ENCODE data around the gene PRKACA. TPM values are rescaled to one million over a fixed set of nuclear protein-coding genes. Genes with fewer than 3 reads are reported as not detected.

Gene PRKACA
- total RNA-seq, 2 experiments from 2014 or later = 64.1 to 66.9 TPM

DNA sequence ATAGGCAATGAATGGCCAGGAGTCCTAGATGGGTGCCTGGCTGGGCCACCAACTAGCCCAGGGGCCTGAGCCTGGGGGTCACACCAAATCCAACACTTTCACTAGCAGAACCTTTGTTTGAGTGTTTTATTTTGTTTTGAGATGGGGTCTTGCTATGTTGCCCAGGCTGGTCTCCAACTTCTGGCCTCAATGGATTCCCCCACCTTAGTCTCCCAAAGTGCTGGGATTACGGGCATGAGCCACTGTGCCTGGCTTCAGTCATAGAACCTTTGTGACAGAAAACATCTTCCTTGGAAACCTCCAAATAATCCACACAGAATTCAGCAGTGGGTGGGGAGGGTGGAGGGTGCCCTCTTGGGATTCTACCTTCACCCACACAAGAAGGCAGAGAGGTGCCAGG, 6.1 kb downstream of the PRKACA start:
- POLR2A ChIA-PET = interaction anchor here (1.4 to 1.9 kb wide), 3 partner anchors 7 to 25 kb away, joined by 3 to 7 read pairs (median 4); partner anchors contain the start of gene ASF1B
- Mint-ChIP-seq H3K4me1 (peaks cover 34% of the 10 kb centered on the region), H3K36me3 (no peaks in the 10 kb centered on the region), H3K27me3 (no peaks in the 10 kb centered on the region), H3K9me3 (no peaks in the 10 kb centered on the region), H3K27ac (peak overlapping the region; percentile 25), H3K4me3 (peak overlapping the region; percentile 25)
- ATAC-seq (ENCODE audit: low read depth) (no peak), DNase-seq (no peak)

DNA sequence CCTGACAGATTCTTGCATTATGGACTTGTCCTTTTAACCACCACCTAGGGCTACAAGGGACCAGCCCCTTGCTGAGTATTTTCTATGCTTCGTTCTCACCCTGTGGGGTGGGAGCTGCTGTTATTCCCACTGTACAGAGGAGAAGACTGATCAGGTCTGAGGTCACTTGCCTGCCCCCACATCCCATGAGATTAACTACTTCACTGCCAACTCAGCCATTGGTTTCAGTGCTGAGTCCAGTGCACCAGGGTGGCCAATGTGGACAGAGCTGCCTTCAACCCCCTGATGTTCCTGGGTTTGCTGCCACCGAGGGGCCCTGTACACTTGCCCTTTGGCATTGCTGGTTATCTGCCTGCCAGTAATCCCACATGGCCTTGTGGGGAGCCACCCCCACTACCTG, 6.9 kb downstream of the PRKACA start:
- no peaks in the 10 kb centered on the region for H3K9me3 Mint-ChIP-seq
- H3K4me1 Mint-ChIP-seq = peaks cover 26% of the 10 kb centered on the region
- H3K36me3 Mint-ChIP-seq = no peaks in the 10 kb centered on the region
- ATAC-seq (ENCODE audit: low read depth) = no peak
- no peak for DNase-seq
- POLR2A ChIA-PET = interaction anchor here (1.6 to 1.9 kb wide), 2 partner anchors 19 to 26 kb away, joined by 4 to 7 read pairs; partner anchors contain the start of gene ASF1B
- no peak overlapping the region for H3K4me3 Mint-ChIP-seq
- no peaks in the 10 kb centered on the region for H3K27me3 Mint-ChIP-seq
- H3K27ac Mint-ChIP-seq = no peak overlapping the region

DNA sequence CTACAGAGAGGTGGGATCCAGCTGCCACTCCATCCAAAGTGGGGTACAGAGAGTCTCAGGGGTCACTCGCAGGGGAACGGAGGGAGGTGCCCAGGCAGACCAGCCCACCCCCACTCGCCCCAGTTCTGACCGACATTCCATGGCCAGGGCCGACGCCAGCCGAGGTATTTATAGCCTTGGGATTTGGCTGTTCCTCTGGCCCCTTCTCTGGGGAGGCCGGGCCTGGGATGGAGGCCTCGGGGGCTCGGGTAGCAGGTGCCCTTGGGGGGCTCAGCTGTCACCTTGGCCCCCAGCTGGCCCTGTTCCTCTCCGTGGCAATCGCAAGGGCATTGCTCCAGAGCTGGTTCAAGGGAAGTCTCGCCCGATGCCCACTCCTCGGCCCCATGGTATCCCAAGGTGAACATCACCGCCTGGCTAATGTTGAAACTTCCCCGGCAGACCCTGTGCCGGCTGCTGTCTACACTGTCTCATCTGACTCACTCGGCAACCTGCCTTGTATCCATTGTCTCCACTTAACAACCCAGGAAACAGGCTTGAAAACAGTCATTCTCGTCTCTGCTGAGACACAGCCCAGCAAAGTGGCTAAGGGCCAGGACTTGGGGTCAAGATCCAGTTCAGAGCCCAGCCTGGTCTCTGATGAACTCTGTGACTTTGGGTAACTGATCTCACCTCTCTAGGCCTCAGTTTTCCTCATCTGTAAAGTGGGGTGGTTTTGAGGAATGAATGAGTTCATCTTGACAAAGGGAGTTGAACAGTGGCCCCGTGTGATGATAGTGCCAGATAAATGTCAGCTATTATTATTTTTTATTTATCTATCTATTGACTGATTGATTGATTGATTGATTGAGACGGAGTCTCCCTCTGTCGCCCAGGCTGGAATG, 9.7 kb downstream of the PRKACA start:
- Mint-ChIP-seq H3K9me3 (no peaks in the 10 kb centered on the region), H3K4me1 (peaks cover 10% of the 10 kb centered on the region), H3K27ac (no peak overlapping the region), H3K27me3 (no peaks in the 10 kb centered on the region), H3K4me3 (no peak overlapping the region), H3K36me3 (no peaks in the 10 kb centered on the region)
- no peak for ATAC-seq (ENCODE audit: low read depth)
- no peak for DNase-seq
- POLR2A ChIA-PET = interaction anchor here (1.0 kb wide), 1 partner anchor 10 kb away, joined by 3 read pairs; the partner anchor contains the start of gene PRKACA

DNA sequence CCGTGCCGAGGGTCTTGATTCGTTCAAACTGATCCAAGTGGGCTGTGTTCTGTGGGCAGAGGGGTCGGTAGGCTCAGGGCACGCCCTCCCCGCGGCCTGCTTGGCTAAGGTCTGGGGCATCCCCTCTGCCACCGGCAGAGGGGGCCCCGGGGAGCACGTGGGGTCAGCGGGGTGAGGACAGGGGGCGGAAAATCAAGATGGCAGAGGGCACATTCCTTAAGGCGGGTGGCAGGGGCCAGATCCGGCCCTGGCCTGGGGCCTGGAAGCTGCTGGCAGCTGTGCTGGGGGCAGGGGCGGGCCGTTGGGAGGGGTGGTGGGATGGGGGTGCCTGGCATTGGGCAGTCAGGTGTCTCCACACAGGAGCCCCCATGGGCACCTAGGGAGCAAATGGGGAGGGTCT, 10.7 kb downstream of the PRKACA start:
- H3K9me3 Mint-ChIP-seq = no peaks in the 10 kb centered on the region
- H3K4me3 Mint-ChIP-seq = no peak overlapping the region
- ATAC-seq (ENCODE audit: low read depth) (no peak), DNase-seq (no peak)
- H3K36me3 Mint-ChIP-seq = no peaks in the 10 kb centered on the region
- peaks cover 4% of the 10 kb centered on the region for H3K4me1 Mint-ChIP-seq
- no peaks in the 10 kb centered on the region for H3K27me3 Mint-ChIP-seq
- POLR2A ChIA-PET = no interaction called here
- H3K27ac Mint-ChIP-seq = no peak overlapping the region

DNA sequence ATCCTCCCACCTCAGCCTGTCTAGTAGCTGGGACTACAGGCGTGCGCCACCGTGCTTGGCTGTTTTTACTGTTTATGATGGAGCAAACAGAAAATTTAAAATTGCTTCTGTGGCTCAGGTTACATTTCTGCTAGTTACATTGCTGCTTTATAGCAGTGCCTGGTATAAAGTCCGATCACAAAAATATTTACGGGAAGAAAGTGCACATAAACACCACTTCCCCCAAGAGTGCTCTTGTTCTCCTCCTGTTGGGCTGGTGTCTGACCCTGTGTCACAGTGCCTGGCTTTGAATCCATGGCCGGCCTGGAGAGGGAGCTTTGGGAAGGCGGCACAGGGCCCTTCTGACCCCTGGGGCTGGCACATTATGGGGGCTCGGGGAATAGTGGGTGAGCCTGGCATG, 11.9 kb downstream of the PRKACA start:
- no peak for DNase-seq
- Mint-ChIP-seq H3K4me3 (no peak overlapping the region), H3K4me1 (no peaks in the 10 kb centered on the region), H3K36me3 (peaks cover 3% of the 10 kb centered on the region), H3K27me3 (no peaks in the 10 kb centered on the region), H3K9me3 (no peaks in the 10 kb centered on the region), H3K27ac (no peak overlapping the region)
- POLR2A ChIA-PET = interaction anchor here (0.9 kb wide), 1 partner anchor 30 kb away, joined by 4 read pairs; no protein-coding TSS in a partner anchor
- no peak for ATAC-seq (ENCODE audit: low read depth)

DNA sequence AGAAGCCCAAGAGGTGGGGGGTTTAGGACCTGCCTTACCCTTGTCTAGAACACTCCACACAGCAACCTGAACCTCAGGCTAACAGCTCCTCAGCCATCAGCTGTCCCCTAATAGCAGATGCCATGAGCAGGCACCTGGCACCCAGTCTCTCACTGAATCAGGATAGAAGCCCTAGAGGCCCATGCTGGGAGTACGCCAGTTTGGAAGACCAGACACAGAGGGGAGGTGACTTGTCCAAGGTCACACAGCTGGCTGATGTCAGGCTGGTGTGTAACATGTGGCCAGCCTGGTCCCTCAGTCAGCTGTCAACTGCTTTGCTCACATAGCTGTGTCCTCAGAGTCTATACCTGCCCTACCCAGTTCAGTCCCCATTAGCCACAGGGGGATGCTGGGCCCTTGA, 14.3 kb downstream of the PRKACA start:
- H3K9me3 Mint-ChIP-seq = no peaks in the 10 kb centered on the region
- H3K27me3 Mint-ChIP-seq = no peaks in the 10 kb centered on the region
- H3K4me1 Mint-ChIP-seq = no peaks in the 10 kb centered on the region
- POLR2A ChIA-PET = interaction anchor here (1.0 kb wide), 1 partner anchor 224 kb away, joined by 3 read pairs; no protein-coding TSS in a partner anchor
- ATAC-seq (ENCODE audit: low read depth) = no peak
- no peak for DNase-seq
- H3K4me3 Mint-ChIP-seq = no peak overlapping the region
- H3K27ac Mint-ChIP-seq = no peak overlapping the region
- H3K36me3 Mint-ChIP-seq = peaks cover 3% of the 10 kb centered on the region

DNA sequence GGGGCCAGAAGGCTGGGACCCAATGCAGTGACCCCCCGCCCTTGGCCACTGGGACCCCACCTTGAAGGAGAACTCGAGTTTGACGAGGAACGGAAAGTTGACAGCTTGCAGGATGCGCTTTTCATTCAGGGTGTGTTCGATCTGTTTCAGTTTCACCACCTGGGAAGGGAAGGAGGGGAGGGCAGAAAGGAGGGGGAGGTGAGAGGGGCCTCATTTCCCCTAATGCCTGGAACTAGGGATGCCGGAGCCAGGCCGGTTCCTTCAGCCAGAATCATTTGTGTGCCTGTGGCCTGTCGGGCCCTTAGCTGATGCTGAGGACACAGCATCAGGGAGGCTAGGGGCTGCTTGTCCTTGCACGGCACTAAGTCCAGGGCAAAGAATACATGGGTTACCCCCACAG, 14.8 kb downstream of the PRKACA start:
- Mint-ChIP-seq H3K9me3 (no peaks in the 10 kb centered on the region), H3K36me3 (peaks cover 3% of the 10 kb centered on the region), H3K27ac (no peak overlapping the region), H3K4me1 (no peaks in the 10 kb centered on the region), H3K27me3 (no peaks in the 10 kb centered on the region), H3K4me3 (no peak overlapping the region)
- ATAC-seq (ENCODE audit: low read depth) (no peak), DNase-seq (no peak)
- POLR2A ChIA-PET = interaction anchor here (1.0 kb wide), 1 partner anchor 223 kb away, joined by 3 read pairs; no protein-coding TSS in a partner anchor

DNA sequence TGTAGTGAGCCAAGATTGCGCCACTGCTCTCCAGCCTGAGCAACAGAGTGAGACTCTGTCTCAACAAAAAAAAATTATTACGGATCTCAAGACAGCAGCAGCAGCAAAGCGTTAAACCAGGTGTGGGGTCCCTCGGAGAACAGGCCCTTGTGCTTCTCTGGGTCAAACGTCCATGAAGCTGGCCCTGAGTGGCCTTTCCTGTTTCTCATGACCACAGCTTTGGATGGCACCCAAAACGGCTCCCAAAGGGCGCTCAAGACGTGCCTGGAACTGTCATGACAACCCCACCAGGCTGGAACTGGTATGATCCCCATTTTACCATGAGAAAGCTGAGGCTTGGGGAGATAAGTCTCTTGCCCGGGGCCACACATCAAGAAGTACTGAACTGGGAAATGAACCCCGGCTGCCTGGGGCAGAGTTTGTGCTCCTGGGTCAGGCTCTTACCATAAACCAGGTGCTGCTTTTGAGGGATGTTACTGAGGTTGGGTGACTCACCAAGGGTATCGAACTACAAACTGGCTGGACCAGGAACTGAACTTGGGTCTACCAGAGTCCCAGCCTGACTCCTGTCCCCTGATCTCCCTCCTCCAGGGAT, 15.4 kb downstream of the PRKACA start:
- Mint-ChIP-seq H3K36me3 (peaks cover 3% of the 10 kb centered on the region), H3K27me3 (no peaks in the 10 kb centered on the region), H3K27ac (no peak overlapping the region), H3K4me3 (no peak overlapping the region), H3K9me3 (no peaks in the 10 kb centered on the region), H3K4me1 (no peaks in the 10 kb centered on the region)
- no peak for ATAC-seq (ENCODE audit: low read depth)
- POLR2A ChIA-PET = no interaction called here
- no peak for DNase-seq

DNA sequence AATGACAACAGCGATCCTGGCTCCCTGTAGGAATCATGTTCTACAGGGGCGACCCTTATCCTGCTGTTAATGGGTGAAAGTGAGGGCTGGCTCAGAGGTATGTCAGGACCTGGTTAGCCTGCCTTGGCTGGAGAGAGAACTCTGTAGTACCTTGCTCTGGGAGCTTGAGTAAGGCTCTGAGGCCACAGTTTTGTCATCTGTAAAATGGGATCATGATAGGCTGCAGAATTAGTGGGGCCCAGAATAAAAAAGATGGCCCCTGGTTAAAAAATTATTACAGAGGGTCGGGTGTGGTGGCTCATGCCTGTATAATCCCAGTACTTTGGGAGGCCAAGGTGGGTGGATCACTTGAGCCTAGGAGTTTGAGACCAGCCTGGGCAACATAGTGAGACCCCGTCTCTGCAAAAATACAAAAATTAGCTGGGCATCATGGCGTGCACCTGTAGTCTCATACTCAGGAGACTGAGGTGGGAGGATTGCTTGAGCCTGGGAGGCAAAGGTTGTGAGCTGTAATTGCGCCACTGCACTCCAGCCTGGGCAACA, 16.5 kb downstream of the PRKACA start:
- no peak overlapping the region for H3K27ac Mint-ChIP-seq
- POLR2A ChIA-PET = no interaction called here
- ATAC-seq (ENCODE audit: low read depth) (no peak), DNase-seq (no peak)
- peaks cover 8% of the 10 kb centered on the region for H3K36me3 Mint-ChIP-seq
- H3K4me3 Mint-ChIP-seq = no peak overlapping the region
- H3K9me3 Mint-ChIP-seq = no peaks in the 10 kb centered on the region
- peaks cover 2% of the 10 kb centered on the region for H3K4me1 Mint-ChIP-seq
- no peaks in the 10 kb centered on the region for H3K27me3 Mint-ChIP-seq

DNA sequence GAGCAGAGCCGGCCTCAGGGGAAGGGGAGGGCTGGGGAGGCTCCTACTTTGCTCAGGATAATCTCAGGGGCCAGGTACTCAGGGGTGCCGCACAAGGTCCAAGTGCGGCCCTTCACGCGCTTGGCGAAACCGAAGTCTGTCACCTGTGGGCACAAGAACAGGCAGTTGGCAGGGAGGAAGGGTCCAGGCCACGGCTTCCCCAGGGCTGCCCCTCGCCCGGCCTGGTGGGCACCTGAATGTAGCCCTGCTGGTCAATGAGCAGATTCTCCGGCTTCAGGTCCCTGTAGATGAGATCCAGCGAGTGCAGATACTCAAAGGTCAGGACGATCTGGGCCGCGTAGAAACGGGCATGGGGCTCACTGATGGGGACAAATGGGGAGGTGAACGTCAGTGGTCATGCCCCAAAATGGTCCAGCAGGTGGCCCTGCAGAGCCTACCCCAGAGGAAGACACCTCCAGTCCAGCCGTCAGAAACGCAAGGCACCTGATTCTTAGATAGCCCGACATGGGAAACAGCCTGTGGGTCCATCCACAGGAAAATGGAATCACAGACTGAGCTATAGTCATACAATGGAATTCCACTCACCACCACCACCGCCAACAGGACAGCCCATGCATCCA, 19.9 kb downstream of the PRKACA start:
- Mint-ChIP-seq H3K4me3 (no peak overlapping the region), H3K27ac (no peak overlapping the region), H3K4me1 (peaks cover 2% of the 10 kb centered on the region), H3K9me3 (peaks cover 6% of the 10 kb centered on the region), H3K36me3 (peaks cover 21% of the 10 kb centered on the region), H3K27me3 (no peaks in the 10 kb centered on the region)
- ATAC-seq (ENCODE audit: low read depth) (no peak), DNase-seq (no peak)
- POLR2A ChIA-PET = no interaction called here

DNA sequence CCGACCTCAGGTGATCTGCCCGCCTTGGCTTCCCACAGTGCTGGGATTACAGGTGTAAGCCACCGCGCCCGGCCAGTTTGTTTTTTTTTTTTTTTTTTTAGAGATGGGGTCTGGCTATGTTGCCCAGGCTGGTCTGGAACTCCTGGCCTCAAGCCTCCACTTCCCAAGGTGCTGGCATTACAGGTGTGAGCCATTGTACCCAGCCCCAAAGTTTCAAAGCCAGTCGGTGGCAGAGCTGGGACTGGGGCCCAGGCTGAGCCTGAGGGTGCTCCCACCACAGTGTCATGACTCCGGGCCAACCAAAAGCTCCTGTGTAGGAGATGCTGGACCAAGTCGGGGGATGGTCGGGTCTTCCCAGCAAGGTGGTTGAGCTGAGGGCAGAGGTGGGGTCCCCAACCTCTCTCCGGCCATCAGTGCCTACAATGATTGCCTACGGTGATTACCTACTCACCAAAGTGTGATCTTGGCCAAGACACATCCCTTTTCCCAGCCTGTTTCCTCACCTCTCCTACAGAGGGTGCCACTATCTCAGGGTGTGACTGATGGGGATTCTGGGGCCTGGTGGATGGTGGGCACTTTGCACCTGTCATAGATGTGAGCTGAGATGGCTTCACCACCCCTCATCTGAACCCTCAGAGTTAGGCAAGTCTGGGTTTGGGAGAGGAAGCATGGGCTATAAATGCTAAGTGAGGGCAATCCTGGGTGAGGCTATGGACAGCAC, 21.1 kb downstream of the PRKACA start:
- DNase-seq = no peak
- H3K36me3 Mint-ChIP-seq = peaks cover 29% of the 10 kb centered on the region
- ATAC-seq (ENCODE audit: low read depth) = no peak
- H3K9me3 Mint-ChIP-seq = peaks cover 6% of the 10 kb centered on the region
- no peaks in the 10 kb centered on the region for H3K27me3 Mint-ChIP-seq
- POLR2A ChIA-PET = interaction anchor here (0.7 kb wide), 3 partner anchors 15 to 358 kb away, joined by 4 to 7 read pairs (median 6); no protein-coding TSS in a partner anchor
- H3K27ac Mint-ChIP-seq = no peak overlapping the region
- no peak overlapping the region for H3K4me3 Mint-ChIP-seq
- peaks cover 9% of the 10 kb centered on the region for H3K4me1 Mint-ChIP-seq

DNA sequence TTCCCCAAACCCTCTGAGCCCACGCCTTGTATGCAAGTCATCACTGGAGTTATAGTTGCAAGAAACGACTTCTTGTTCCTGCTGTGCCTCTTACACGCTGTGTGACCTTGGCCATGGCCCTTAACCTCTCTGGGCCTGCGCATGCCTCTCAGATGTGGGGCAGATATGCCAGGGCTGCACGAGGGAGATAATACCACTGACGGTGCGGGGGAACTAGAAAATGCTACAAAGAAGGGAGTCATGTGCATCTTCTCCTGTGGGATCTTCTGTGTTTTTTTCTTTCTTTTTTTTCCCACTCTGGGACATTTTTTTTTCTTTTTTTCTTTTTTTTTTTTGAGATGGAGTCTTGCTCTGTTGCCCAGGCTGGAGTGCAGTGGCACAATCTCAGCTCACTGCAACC, 22.7 kb downstream of the PRKACA start:
- H3K27me3 Mint-ChIP-seq = no peaks in the 10 kb centered on the region
- ATAC-seq (ENCODE audit: low read depth) (no peak), DNase-seq (no peak)
- H3K27ac Mint-ChIP-seq = no peak overlapping the region
- H3K9me3 Mint-ChIP-seq = peaks cover 6% of the 10 kb centered on the region
- peaks cover 27% of the 10 kb centered on the region for H3K36me3 Mint-ChIP-seq
- peaks cover 10% of the 10 kb centered on the region for H3K4me1 Mint-ChIP-seq
- no peak overlapping the region for H3K4me3 Mint-ChIP-seq
- POLR2A ChIA-PET = interaction anchor here (0.7 kb wide), 1 partner anchor 13 kb away, joined by 3 read pairs; no protein-coding TSS in a partner anchor
